GM19193 (cell line): ENCODE data around the gene LDHD.

Experiments
- POLR2A ChIP-seq: IDR thresholded peaks from 4 replicates; pipeline ENCODE4 v1.6.1; 2011; ENCODE audit not compliant: insufficient read depth, insufficient read length; ENCODE audit errors: extremely low read depth

The LDHD gene

GRCh38 chr16:75078886-75079285 lies 37.7 kb downstream of the LDHD start:
- no peak for TF ChIP-seq POLR2A

DNA sequence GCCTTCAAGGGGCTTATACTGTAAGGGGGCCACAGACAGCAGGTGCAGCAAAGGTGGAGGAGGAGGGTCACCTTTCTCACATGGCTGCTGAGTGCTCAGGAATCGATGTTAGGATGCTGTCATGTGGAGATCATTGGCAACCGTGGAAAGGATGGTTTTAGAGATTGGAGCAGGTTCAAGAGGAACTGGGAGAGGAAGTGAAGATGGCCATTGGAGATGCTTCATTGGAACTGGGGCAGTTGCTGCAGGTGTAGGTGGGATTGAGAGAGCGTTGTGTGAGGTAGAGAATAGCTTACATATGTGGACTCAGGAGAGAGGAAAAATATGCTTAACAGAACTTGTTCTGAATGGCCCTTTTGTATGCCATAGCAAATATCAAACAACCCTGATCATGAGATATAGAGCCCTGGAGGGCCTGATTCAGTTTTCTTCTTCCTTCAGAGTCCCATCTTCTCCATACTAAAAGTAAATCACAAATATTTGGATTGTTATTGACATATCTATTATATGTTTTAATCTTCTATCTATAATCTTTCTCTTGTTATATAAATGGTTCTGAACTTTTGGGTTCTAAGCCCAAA lies 40.8 kb downstream of the LDHD start:
- no peak for TF ChIP-seq POLR2A

- no peak for TF ChIP-seq POLR2A
Observed at GRCh38 chr16:75074920-75075687, 41.5 kb downstream of the LDHD start.

DNA sequence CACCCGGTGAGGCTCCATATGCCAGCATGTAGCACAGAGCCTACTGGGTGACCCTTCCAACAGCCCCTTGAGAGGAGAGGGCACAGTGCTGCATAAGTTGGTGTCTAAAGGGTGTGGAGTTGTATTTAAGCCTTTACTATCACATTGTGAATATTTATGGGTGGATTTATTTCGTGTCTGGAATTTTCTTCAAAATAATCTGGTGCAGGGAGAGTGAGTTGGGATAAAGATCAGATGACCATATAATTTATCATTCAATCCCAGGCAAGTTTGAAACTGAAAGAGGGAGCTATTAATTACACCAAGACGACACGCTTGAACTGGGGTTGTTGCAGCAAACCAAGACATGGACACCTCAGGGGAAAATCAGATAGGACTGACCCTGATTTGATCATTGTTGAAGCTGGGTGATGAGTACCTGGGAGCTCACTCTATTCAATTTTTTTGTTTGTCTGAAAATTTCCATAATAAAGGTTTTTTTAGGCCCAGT lies 42.2 kb downstream of the LDHD start:
- no peak for TF ChIP-seq POLR2A

GRCh38 chr16:75073545-75074303 lies 42.9 kb downstream of the LDHD start:
- no peak for TF ChIP-seq POLR2A

DNA sequence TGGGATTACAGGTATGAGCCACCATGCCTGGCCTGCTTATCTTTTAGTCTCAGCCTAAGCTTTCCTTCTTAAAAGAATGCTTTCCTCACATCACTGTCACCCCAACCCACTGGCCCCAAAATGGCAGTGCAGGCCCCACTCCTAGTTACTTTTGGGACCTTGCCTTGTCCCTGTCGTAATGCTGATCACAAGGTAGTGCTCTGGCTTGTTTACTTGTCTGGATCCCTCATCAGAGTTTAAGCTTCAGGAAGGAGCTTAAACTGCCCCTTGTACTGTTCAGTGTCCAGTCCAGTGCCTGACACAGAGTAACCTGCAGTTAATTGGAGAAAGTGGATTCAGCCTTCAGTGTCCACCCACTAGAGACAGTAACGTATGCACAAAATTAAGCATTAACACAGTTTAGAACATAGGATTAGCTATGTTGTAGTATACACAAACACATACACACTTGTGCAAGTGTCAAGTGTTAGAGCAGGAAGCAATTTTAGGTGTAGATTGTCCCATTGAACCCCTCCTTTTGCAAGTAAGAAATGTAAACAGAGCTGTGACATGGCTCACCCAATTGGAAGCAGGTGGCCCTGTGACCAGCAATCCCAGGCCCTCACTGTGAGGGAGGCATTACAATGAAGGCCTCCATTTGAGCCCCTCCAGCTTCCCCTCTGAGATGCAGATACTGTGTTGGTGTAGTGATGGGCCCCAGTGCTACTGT lies 44.2 kb downstream of the LDHD start:
- no peak for TF ChIP-seq POLR2A

- TF ChIP-seq POLR2A: no peak
Observed at GRCh38 chr16:75071621-75072020, 45.0 kb downstream of the LDHD start.

- no peak for TF ChIP-seq POLR2A
Observed at GRCh38 chr16:75070012-75070841, 46.4 kb downstream of the LDHD start.

DNA sequence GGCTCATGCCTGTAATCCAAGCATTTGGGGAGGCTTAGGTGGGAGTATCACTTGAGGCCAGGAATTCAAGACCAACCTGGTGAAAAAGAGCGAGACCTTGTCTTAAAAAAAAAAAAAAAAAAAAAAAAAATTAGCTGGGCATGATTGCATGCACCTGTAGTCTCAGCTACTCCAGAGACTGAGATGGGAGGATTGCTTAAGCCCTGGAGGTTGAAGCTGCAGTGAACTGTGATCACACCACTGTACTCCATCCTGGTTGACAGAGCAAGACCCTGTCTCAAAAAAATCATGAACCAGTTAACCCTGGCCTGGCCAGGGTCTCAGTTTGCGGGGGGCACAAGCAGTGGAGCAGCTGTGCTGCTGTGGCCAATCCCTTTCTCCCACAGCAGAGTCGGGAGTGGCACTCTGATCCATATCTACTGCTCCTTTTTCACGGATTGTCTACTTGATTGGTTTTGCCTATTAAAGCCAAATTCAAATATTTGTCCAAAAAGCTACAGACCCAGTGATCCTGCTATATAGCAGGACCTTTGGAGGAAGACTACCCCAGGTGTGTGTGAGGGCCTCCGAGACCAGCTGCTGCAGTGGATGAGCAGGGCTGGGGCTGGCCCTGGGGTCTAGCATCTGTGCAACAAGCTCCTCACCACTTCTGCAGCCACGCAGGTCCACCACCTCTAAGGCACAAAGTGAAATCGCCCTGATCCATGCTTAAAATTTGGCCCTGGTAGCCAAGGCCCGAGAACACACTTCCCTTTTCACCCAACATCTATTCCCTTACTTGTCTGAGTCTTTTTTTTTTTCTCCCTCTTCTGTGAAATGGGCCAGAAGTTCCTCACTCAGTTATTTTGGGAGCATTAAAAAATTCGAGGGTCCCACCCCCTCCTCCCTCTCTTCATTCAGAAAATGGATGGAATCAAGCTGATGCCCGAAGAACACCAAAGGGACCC lies 48.2 kb downstream of the LDHD start:
- TF ChIP-seq POLR2A: no peak

- TF ChIP-seq POLR2A: no peak
Observed at GRCh38 chr16:75066861-75067447, 49.6 kb downstream of the LDHD start.

GRCh38 chr16:75065521-75066149 lies 50.9 kb downstream of the LDHD start:
- no peak for TF ChIP-seq POLR2A

- no peak for TF ChIP-seq POLR2A
Observed at GRCh38 chr16:75065149-75065505, 51.5 kb downstream of the LDHD start.
